ENCODE results near the gene PRSS12. TPM values are rescaled to one million over a fixed set of nuclear protein-coding genes. Genes with fewer than 3 reads are reported as not detected.
A peak's percentile ranks its signal among the peaks of the same experiment; 100 is the strongest.
"Not testable (repeated sequence)": the region's sequence is repeated elsewhere in the genome, so short reads cannot be mapped to it uniquely, and the experiment has no call there.

PRSS12 gene
- total RNA-seq, 1 donor from 2014 or later: 15.0 TPM

- no peaks in the 10 kb centered on the region for H3K36me3 ChIP-seq
- H3K27ac ChIP-seq: no peak overlapping the region
- intact Hi-C loops (cut with DNase I): no loop called here
- H3K9me3 ChIP-seq: no peaks in the 10 kb centered on the region
- H3K4me3 ChIP-seq: no peak overlapping the region
- no peak for DNase-seq (ENCODE audit: extremely low spot score in 2 of 2)
- no peaks in the 10 kb centered on the region for H3K27me3 ChIP-seq
- no peaks in the 10 kb centered on the region for H3K4me1 ChIP-seq
- no peak for TF ChIP-seq POLR2AphosphoS5 (IDR thresholded peaks at IDR 0.05; ENCODE audit: insufficient read depth in 1 of 2, low read depth in 1 of 2)
- TF ChIP-seq CTCF (IDR thresholded peaks at IDR 0.05): peak; percentile 34 to 66 (median 46)
- TF ChIP-seq POLR2A (IDR thresholded peaks at IDR 0.05): no peak
These were observed 82.3 kb downstream of the PRSS12 start for GRCh38 chr4:118270492-118270891.

- no peak overlapping the region for H3K4me3 ChIP-seq
- intact Hi-C loops (cut with DNase I): no loop called here
- no peaks in the 10 kb centered on the region for H3K36me3 ChIP-seq
- H3K27me3 ChIP-seq: no peaks in the 10 kb centered on the region
- no peaks in the 10 kb centered on the region for H3K4me1 ChIP-seq
- no peak for DNase-seq (ENCODE audit: extremely low spot score in 2 of 2)
- H3K27ac ChIP-seq: no peak overlapping the region
- no peaks in the 10 kb centered on the region for H3K9me3 ChIP-seq
- TF ChIP-seq POLR2AphosphoS5 (IDR thresholded peaks at IDR 0.05; ENCODE audit: insufficient read depth in 1 of 2, low read depth in 1 of 2): no peak
- TF ChIP-seq POLR2A (IDR thresholded peaks at IDR 0.05): no peak
- TF ChIP-seq CTCF (IDR thresholded peaks at IDR 0.05): no peak
These were observed 84.0 kb downstream of the PRSS12 start for GRCh38 chr4:118268780-118269179.

GRCh38 chr4:118266145-118266496 is 86.7 kb downstream of the PRSS12 start:
- H3K4me1 ChIP-seq; DNase-seq (ENCODE audit: extremely low spot score in 2 of 2); H3K36me3 ChIP-seq; H3K27ac ChIP-seq; H3K9me3 ChIP-seq; H3K27me3 ChIP-seq; intact Hi-C loops (cut with DNase I): not testable (repeated sequence)
- peak overlapping the region in 1 of 2 donors; percentile 65 for H3K4me3 ChIP-seq

GRCh38 chr4:118265312-118266144 is 87.3 kb downstream of the PRSS12 start:
- no peak for DNase-seq (ENCODE audit: extremely low spot score in 2 of 2)
- H3K4me3 ChIP-seq: peak overlapping the region; percentile 48 to 65
- intact Hi-C loops (cut with DNase I): no loop called here
- no peak overlapping the region for H3K27ac ChIP-seq
- TF ChIP-seq POLR2AphosphoS5 (IDR thresholded peaks at IDR 0.05; ENCODE audit: insufficient read depth in 1 of 2, low read depth in 1 of 2): no peak
- H3K9me3 ChIP-seq: no peaks in the 10 kb centered on the region
- no peaks in the 10 kb centered on the region for H3K27me3 ChIP-seq
- H3K4me1 ChIP-seq: no peaks in the 10 kb centered on the region
- no peaks in the 10 kb centered on the region for H3K36me3 ChIP-seq

- intact Hi-C loops (cut with DNase I): no loop called here
- Histone ChIP-seq H3K27ac (no peak overlapping the region), H3K4me3 (no peak overlapping the region), H3K36me3 (no peaks in the 10 kb centered on the region), H3K4me1 (no peaks in the 10 kb centered on the region), H3K27me3 (no peaks in the 10 kb centered on the region), H3K9me3 (no peaks in the 10 kb centered on the region)
- no peak for DNase-seq (ENCODE audit: extremely low spot score in 2 of 2)
- TF ChIP-seq CTCF (IDR thresholded peaks at IDR 0.05) (no peak), POLR2A (IDR thresholded peaks at IDR 0.05) (no peak), POLR2AphosphoS5 (IDR thresholded peaks at IDR 0.05; ENCODE audit: insufficient read depth in 1 of 2, low read depth in 1 of 2) (no peak)
These were observed 88.7 kb downstream of the PRSS12 start for GRCh38 chr4:118264096-118264495.

GRCh38 chr4:118260309-118260708 is 92.5 kb downstream of the PRSS12 start:
- H3K36me3 ChIP-seq: no peaks in the 10 kb centered on the region
- no peak overlapping the region for H3K27ac ChIP-seq
- no peak for DNase-seq (ENCODE audit: extremely low spot score in 2 of 2)
- intact Hi-C loops (cut with DNase I): no loop called here
- no peak overlapping the region for H3K4me3 ChIP-seq
- H3K27me3 ChIP-seq: no peaks in the 10 kb centered on the region
- no peaks in the 10 kb centered on the region for H3K9me3 ChIP-seq
- TF ChIP-seq POLR2AphosphoS5 (IDR thresholded peaks at IDR 0.05; ENCODE audit: insufficient read depth in 1 of 2, low read depth in 1 of 2): no peak
- no peak for TF ChIP-seq POLR2A (IDR thresholded peaks at IDR 0.05)
- no peak for TF ChIP-seq CTCF (IDR thresholded peaks at IDR 0.05)
- no peaks in the 10 kb centered on the region for H3K4me1 ChIP-seq

Measured in vagina (tissue), 2 donors.